ENCODE measurements around the gene CD207.
A peak's percentile ranks its signal among the peaks of the same experiment; 100 is the strongest.

The CD207 gene

DNA sequence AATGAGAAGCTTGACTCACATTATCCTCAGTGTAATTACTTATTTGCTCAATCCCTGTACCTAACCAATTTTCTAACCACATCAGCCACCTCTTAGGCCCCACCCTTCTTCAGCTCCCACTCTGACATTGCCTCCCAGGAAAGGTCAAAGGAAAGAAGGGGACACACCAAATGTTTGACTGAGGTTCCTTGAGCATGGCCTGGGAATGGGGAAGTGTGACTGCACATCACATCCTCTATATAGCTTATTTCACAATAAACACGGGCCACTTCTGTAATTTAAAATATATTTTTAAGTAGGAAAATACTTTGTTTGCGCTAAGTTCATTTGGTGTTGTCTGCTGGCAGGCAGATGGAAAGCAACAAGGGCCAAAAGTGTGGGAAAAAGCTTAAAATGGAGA, 42.2 kb downstream of the CD207 start:
- no peak for DNase-seq

DNA sequence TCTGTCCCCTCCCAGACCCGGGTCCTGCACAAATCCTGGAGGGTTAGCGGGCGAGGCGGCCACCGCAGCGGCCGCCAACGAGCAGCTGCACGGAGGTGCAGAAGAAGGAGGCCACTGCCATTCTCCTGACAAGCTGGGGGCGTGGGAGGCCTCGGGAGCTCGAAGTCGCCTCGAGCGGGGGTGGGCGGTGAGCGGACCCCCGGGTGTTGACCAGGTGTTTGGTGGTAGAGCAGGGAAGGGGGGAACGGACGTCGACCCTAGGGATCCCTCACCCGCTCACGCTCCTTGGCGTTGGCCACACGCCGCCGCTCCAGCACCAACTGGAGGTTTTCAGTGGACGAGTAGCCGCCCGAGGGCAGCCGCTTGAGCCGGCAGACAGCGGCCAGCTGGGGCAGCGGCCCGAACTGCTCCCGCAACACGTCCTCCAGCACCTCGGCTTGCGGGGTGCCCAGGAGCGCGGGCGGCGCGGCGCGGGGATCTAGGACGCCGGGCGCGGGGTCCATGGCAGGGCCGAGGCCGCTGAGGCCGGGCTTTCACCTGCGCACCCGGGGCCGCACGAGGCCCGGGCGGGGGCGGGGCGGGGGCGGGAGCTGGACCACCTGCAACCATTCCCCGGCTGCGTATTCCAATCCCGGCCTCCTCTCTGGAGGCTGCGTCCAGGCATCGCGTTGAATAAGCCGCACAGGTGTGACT, 45.3 kb downstream of the CD207 start, which contains the start of gene FIGLA:
FIGLA (minus strand) TSS at position 508 of the 693 bp plus-strand sequence; CDS start at position 503, 5 bp downstream.
- no peak for DNase-seq

DNA sequence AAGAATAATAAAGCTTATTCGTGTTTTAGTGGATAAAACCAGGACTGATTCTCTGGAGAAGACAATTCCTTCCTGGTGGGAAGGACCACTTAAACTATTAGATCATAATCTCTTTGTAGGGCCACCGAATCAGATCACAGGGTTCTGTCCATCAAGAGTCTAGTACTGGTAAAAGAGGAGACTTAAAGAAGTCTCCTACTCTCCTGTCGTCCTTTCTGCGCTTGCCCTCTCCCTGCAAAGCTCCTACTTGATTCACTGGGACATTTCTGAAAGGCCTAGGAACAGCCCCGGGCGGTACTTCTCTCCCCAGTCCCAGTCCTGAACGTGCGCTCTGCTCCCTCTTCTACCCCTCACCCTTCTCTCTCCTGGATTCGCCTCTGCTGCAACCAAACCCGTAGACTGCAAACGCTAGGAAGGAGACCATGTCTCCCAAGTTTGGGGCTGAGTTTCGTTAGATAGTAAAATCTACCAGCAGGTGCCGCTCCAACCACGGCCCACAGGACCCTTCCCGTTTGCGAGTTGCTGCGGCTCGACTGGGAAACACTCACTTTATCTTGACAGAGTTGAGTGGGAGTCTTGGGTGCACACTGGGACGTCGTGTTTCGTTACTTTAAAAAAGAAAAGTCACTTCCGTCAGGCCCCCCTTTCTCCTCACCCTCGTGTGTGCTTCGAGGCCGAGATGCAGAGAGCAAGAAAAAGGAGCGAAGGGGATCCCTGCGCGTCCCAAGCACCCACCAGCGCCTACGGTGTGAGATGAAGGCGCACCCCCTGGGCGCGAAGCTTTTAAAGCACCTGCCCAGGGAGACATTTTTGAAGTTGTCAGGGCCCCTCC, 46.1 kb downstream of the CD207 start:
- DNase-seq = peak; percentile 30

DNA sequence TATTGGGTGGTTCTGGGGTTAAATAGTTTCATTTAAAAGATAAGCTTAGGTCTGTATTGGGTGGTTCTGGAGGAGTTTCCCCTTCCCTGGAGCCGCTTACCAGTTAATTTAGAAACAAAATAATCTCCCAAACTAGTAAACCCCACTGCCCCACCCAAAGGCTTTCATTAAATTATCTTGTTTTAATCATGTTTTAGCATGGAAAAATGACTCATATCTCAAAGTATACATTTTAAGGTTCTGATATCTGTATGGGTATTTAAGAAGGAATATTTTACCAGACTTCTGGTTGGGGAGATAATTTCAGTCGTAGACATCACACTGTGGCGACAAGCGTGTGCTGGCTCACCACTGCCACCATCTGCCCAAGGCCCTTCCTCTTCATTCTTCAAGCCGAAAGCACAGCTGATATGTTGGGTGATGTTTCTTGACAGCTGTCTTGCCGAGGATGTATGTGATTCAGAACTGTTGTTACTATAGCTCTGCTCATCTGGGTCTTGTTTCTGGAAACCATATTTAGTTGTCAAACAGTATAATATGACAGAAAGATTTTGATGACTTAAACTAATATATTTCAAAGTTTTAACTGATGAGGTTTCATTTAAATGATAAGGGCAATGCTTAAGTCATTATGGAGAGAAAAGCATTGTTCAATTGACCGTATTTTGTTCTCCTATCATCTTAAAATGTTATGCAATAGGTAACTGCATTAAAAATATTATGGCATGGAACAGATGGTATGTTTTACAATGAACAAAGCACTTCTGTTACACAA, 50.3 kb downstream of the CD207 start:
- no peak for DNase-seq

DNA sequence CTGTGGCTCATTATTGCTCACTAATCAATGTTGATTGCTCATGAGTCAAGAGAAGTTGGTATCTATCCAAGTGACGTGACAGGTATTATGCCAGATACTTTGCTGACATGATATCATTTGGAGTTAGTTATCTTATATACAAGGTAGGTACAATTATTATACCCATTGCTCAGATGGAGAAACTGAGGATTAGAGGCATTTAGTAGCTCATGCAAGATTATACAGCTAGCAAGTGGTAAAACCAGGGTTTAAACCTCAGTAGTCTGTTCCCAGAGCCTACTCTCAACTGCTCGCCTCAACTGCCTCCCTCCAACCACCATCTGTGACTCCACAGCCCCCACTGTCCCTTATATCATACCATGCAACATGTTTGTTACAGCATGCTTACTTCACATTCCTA, 51.3 kb downstream of the CD207 start:
- DNase-seq = no peak
